Hematopoietic multipotent progenitor cell treated with erythropoietin and hydrocortisone succinate and interleukin-3 and kit ligand, for 17 days (in vitro differentiated cells): ENCODE results near the gene SCN4A.

Experiments
- DNase-seq: peaks from one replicate; pipeline ENCODE4 v3.0.0-alpha.2; 2015; ENCODE audit warnings: low spot score

Gene SCN4A

GRCh38 chr17:63955232-63955631 is 17.5 kb downstream of the SCN4A start:
- DNase-seq, result no peak

DNA sequence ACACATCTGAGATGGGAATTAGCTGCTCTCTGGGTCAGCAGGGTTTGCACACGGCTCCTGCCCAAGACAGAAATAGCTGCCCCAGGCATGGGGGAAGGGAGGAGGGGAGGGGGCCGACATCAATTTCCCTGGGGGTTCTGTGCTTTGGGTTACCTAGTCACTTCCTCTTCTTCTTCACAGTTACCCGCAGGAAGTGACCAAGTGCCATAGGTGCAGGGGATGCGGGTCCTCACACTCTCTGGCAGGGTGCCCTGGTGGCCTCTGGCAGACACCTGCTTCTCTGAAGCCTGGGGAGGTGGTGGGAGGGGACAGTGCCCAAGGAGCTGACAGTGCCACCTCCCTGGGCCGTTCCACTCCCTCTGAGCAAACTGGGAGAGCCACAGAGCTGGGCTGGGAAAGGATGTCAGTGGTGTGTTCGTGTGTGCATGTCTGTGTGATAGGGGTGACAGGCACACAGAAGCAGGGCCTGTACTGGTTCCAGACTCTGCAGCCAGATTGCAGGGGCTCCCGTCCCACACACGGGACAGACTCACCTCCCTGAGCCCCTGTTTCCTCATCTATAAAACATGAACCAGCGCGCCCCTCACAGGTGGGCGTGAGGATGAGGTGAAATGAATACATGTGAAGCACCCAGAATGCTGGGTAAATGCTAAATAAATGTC is 18.2 kb downstream of the SCN4A start:
- no peak for DNase-seq

- peak; percentile 9 for DNase-seq
These were observed 21.5 kb downstream of the SCN4A start for GRCh38 chr17:63950940-63951907.

- DNase-seq, result no peak
These were observed 23.0 kb downstream of the SCN4A start for GRCh38 chr17:63949576-63950250.

DNA sequence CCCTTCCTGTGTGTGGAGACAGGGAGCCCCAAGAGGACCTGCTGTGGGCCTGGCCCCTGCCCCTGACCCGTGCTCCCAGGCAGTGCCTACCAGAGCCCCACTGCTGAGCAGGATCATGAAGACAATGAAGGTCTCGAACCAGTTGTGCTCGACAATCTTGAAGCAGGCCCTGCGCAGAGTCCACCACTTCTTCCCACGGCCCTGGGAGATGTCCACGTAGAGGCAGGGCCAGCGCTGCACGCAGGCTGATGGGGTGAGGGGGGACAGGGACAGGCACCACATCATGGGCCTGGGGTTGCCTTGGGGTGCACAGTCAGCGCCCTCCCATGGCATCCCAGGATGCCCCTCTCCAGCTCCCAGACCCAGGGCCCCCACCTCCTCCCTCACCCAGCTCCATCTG is 24.2 kb downstream of the SCN4A start:
- DNase-seq, result no peak

DNA sequence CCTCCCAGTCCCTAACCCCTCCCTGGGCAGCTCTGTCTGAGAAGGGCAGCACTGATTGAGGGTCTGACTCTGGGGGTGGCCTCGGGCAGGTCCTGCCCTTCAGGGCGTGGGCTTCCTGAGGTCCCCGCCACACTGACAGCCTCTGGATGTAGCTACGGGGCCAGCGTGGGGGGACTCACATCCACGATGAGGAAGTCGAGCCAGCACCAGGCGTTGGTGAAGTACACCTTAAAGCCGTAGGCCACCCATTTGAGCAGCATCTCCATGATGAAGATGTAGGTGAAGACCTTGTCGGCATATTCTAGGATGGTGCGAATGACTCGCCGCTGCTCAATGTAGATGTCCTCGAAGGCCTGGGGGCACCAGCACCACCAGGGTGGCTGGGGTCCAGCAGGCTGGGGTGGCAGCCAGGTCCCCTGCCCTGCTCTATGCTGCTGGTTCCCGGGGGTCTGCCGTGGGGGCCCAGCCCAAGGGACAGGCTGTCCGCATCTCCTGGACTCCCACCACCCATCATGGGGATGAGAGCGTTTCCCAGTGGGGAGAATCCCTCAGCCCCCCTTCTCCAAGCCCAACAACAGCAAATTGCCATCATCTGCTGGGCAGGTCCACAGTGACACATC is 24.9 kb downstream of the SCN4A start:
- DNase-seq, result no peak

DNA sequence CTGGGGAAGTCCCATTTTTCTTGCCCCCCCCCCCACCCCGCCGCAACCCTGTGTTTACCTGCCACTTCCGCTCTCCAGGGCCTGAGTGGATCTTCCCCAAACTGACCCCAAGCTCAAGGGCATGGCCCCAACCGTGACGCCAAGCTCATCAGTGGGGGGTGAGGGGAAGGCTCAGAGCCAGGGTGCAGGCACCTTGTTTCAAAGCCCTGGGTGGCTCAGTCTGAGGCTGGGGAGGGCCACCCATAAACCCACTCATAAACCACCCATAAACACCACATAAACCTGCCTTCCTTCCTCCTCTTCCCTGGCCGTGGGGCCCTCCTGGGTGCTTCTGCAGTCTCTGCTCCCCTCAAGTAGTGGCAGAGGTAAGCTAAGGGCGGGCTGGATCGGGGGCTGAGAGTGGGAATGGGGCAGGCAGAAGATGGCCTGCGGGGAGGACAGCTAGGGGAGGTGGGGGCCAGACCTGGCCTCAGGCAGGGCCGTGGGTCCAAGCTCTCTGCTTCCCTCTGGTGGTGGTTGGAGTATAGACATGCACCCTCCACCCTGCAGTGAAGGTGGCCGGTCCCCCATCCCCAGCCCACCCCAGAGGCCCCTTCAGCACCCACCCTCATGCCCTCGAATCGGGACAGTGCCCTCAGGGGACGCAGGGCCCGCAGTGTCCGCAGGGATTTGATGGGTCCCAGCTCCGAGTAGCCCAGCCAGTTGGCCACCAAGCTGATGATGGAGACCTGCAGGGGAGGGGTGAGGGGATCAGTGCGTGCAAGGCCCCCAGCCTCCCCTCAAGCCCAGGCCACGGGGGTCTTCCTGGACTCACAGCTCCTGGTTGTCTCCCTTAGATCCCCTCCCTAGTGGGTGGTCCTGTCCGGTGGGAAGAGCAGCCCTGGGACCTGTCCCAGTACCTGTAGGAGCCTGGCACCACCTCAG is 26.0 kb downstream of the SCN4A start:
- DNase-seq, result peak; percentile 55

- no peak for DNase-seq
These were observed 26.8 kb downstream of the SCN4A start for GRCh38 chr17:63945784-63946439.

DNA sequence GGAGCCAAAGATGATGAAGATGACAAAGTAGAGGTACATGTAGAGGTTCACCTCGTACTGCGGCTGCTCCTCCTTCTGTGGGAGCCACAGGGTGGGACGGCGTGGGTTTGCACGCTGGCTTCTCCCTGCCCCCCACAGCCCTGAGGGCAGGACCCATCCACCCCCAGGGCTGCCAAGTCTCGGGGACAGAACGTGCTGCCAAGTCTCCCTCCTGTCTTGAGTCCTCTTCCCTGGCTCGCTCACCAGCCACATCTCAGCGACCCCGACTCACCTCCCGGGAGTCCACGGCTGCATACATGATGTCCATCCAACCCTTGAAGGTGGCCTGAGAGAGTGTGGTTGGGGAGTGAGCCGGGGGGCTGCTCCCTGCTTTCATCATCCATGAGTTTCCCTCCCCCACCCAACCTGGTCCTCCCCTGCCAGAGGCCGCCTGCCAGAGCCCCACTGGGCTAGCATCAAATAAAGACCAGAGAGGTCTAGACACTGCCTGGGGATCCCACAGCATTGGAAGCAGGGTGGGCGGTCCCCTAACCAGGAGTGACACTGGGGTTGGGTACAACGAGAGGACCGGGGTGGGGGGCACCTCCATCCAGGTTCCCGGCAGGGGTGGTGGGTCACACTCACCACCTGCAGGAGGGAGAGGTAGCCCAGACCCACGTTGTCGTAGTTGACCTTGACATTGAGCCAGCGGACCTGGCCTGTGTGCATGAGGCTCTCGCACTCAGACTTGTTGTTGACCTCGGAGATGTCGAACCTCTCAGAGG is 27.8 kb downstream of the SCN4A start:
- no peak for DNase-seq

GRCh38 chr17:63943745-63944144 is 29.0 kb downstream of the SCN4A start:
- no peak for DNase-seq

DNA sequence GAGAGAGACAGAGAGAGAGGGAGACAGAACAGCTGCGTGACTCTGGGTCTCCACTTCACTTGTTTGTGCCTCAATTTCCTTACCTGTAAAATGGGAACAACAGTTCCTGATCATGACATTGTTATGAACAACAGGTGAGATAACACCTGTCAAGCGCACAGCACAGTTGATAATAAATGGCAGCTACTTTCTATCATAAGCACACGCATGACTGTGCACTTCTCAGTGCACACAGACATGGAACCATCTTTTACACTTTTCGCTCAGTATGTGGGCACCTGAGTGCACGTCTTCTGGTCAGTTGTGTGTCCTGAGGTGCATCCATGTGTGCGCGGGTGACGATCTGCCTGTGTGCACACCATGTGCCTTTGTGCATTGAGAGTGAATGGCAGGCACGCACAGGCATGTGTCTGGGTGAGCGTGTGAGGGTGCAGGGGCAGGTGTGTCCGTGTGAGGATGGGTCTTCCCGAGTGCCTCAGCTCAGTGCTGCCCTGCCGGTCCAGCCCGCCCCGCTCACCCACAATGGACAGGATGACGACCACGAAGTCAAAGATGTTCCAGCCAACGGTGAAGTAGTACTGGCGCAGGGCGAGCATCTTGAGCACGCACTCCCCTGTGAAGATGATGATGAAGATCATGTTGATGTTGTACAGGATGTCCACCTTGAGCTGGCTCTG is 30.3 kb downstream of the SCN4A start:
- no peak for DNase-seq

DNA sequence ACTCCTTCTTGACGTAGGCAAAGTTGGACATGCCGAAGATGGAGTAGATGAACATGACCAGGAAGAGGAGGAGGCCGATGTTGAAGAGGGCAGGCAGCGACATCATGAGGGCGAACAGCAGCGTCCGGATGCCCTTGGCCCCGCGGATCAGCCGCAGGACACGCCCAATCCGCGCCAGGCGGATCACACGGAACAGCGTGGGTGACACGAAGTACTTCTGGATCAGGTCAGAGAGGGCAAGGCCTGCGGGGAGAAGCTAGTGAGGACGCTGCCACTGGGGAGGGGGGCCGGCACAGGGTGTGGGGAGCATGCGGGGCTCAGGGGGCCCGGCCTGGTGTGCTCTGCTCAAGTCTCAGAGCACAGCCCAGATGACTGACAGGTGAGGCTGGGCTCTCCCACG is 31.0 kb downstream of the SCN4A start:
- no peak for DNase-seq

DNA sequence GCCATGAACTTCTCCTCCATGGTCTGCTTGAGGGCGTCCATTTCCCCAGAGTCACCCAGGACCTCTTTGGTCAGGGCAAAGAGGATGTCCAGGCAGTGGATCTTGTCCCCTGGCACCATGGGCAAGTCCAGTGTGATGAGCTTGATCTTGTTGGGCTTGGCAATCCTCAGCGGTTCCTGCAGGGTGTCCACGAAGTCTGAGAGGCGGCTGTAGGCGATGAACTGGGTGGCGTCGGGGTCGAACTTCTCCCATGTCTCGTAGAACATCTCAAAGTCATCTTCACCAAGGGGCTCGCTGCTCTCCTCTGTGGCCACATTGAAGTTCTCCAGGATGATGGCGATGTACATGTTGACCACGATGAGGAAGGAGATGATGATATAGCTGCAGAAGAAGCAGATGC is 31.6 kb downstream of the SCN4A start:
- no peak for DNase-seq

GRCh38 chr17:63940584-63940983 is 32.1 kb downstream of the SCN4A start:
- DNase-seq, result no peak

DNA sequence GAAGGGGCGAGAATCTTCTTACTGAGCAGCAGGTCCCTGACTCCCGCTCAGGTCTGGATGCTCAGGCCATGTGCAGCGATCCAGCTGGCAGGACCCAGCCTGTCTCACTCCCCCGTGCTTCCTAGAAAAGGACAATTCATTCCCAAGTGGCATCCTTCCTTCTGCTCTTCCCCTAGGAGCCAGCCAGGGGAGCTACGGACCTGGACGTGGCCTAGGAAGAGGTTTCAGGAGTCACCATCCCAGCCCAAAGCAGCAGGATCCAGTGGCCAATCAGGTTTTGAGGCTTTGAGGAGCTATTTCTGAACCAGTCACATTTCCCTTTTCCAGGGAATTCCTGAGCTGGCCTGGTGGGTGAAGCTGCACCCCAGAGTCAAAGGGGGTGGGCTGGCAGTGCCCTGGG is 32.8 kb downstream of the SCN4A start:
- no peak for DNase-seq

- no peak for DNase-seq
These were observed 33.3 kb downstream of the SCN4A start for GRCh38 chr17:63939401-63939800.

DNA sequence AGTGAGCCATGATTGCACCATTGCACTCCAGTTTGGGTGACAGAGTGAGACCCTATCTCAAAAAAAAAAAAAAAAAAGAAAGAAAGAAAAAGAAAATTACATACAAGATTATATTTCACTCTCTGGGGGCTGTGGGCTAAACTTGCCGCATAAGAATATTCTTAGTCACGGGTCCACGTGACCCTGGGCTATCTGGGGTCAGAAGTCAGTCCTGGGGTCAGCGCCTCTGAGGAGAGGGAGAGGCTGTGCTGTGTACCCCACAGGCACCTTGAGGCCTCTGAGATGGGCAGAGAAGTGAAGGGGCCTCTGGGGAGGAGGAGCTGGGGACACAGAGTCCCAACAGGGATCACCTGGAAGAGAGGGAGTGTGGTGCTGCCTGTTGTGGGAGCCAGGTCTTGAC is 34.8 kb downstream of the SCN4A start:
- DNase-seq, result no peak

DNA sequence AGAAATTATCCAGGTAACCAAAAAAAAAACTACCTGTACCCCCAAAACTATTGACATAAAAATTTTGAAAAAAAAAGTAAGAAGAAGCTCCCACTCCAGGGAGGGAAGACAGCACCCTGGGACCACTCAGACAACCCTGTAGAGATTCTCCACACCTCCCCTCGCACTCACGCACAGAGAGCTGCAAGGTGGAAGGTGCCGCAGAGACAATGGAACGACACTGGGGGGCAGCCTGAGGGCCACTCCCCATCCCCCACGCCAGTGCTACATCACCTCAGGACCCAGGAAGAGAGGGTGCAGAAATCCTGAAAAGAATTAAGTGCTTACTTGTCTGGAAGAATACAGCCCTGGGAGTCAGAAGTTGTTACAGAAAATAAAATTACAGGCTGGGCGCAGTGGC is 35.4 kb downstream of the SCN4A start:
- no peak for DNase-seq
